K562 (cell line): ENCODE results near the gene AP1M1.

Experiments used
- CBX8 ChIP-seq: fragments of 200-600 bp; sonication (generic); IDR thresholded peaks from 2 replicates; pipeline ENCODE4 v1.6.1; 2012; ENCODE audit warnings: borderline replicate concordance, mixed run types, low read depth, mild to moderate bottlenecking, moderate library complexity, mixed read lengths, low read length, control low read depth, inconsistent platforms; ENCODE audit not compliant: poor library complexity, severe bottlenecking; ENCODE audit errors: extremely low read depth
- EP300 ChIP-seq: IDR thresholded peaks from 2 replicates; pipeline ENCODE4 v1.6.1; 2012; ENCODE audit warnings: low read length, improper control_type of control experiment
- GATA2 ChIP-seq: sonication (generic); formaldehyde crosslinking; IDR thresholded peaks from 2 replicates; pipeline ENCODE4 v1.4.0; 2020; ENCODE audit warnings: mild to moderate bottlenecking, missing genetic modification reagents
- KLF16 ChIP-seq: IDR thresholded peaks from 2 replicates; pipeline ENCODE4 v1.6.1; 2016; ENCODE audit warnings: antibody characterized with exemption
- POLR2G ChIP-seq: fragments of 200-400 bp; formaldehyde crosslinking; IDR thresholded peaks from 2 replicates; pipeline ENCODE4 v1.6.1; 2017; ENCODE audit warnings: low read depth, mild to moderate bottlenecking, antibody characterized with exemption, low read length, moderate library complexity
- SAP30 ChIP-seq: fragments of 200-600 bp; sonication (generic); IDR thresholded peaks from 2 replicates; pipeline ENCODE4 v1.6.1; 2012; ENCODE audit warnings: borderline replicate concordance, low read depth, mild to moderate bottlenecking, moderate library complexity, low read length, control low read depth, inconsistent platforms; ENCODE audit not compliant: insufficient read depth, poor library complexity, severe bottlenecking

- TF ChIP-seq EP300: no peak
- TF ChIP-seq GATA2 (CRISPR knock-in tag): no peak
- TF ChIP-seq KLF16: no peak
- TF ChIP-seq SAP30: no peak
- TF ChIP-seq POLR2G: no peak
- TF ChIP-seq CBX8: no peak
Measured at GRCh38 chr19:16226184-16226591, 28.5 kb downstream of the AP1M1 start.
